ENCODE data around the gene PFDN5.
"Not testable (repeated sequence)": the region's sequence is repeated elsewhere in the genome, so short reads cannot be mapped to it uniquely, and the experiment has no call there.

PFDN5 gene

DNA sequence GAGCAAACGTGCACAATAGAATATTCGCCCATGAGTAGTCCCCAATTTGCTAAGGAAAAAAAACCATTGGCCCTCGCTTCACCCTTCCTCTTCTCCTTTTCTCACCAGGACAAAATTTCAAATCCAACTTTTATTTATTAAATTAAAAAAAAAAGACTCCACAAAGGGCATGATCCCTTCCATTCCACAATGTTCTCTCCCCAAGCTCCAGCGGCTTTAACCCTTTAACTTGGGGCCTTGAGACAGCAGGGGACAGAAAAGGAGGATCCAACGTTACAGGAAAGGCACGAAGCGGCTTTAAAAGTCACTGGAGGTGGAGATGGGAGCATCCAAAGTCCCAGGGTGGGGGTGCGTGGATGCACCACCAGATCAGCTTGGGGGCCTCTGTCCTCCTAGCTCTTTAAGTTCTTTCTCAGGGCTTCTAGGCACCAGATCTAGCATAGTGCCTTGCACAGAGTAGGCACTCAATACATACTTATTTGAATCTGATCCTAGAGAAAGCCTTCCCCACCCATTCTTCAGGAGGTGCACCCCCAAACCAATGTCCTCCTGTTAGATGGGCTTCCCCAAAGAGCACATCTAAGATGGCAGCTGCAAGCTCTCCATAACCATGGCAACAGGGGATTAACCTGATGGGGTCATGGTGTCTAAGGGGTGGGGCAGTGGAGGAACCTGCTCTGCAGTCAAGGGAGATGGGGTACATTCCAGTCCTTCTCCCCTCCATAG is 31.3 kb downstream of the PFDN5 start:
- no peak for DNase-seq

DNA sequence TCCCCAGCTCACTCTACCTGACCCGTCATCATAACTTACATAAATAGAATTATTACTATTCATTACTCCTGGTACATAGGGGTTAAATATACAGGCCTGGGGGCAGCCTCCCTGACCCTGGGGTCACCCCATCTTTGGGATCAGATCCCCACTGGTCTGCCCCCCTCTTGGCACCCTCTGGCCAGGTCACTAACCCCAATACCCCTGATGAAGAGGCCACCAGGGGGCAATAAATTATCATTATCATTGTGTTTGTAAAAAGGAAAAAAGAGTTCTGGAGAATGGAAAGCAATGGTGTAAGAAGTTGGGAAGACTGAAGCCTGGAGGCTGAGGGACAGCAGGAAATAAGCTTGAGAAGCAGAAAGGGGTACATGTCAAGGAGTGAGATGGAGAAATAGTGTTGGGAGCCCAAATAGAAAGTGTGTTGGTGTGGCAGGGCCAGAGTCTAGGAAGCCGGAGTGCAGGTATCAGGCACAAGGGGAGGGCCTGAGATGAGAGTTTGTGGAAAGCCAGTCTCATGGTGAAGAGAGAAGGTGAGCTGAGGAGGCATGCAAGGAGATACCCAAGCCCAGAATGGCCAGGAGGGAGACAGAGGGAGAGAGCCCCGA is 32.2 kb downstream of the PFDN5 start:
- no peak for DNase-seq

DNA sequence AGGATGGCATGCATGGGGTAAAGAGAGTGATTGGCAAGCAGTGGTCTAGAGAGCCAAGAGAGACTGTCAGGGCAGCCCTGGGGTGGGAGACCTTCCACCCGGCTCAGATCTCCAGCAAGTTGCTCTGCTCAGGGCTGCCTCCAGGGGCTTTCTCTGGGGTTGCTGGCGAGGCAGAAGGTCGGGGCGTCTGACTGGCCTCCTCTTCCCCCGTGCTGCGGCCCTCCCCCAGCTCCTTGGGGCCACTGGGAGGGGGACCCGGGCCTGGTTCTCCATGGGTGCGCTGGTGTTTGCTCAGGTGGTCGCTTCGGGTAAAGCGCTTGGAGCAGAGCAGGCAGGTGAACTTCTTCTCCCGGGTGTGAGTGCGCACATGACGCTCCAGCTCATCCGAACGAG is 32.7 kb downstream of the PFDN5 start:
- DNase-seq: no peak

DNA sequence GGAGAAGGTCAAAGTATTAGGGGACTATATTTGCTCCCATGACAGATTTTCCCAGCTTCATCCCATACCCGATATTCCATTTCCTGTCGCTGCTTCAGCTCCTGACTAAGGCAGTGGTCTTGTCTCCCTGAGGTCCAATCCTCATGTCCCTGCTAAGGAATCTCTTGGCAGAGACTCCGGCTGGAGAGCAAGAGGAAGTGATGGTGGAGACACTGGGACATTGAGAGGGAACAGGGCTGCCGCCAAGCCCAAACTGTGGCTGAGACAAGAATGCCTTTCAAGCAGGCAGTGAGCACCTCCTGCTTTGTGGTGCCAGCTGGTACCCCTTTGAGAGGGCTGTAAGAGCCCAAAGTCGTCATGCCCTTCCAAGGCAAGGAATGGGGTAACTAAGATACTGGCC is 35.3 kb downstream of the PFDN5 start:
- DNase-seq: no peak

DNA sequence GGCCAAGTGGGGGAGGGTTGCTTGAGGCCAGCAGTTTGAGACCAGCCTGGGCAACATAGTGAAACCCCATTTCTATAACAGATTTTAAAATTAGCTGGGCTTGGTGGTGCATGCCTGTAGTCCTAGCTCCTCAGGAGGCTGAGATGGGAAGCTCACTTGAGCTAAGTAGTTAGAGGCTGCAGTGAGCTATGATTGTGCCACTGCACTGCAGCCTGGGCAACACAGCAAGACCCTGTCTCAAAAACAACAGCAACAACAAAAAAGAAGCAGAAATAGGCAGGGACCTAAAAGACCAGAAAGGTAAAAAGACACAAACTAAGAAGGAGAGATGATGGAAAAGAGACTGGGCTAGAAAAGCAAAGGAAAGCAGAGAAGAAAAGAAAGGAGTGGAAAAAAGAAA is 37.0 kb downstream of the PFDN5 start:
- not testable (repeated sequence) for DNase-seq

DNA sequence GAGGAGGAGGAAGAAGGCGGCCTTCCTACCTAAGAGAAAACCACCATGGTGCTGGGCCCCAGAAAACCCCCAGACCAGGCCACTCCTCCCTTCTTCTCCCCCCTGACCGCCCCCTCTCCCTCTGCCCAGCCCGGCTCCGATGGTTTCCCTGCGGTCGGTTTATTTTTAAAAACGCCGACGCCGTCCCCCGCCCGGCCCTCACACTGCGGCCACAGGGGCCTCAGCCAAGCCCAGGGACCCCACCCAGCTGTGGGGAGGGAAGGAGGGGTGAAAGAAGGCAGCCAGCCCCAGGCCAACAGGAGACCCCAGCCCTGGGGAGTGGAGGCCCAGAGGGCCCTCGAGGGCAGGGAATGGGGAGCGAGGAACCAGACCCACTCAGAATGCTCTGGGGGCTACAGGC is 37.4 kb downstream of the PFDN5 start:
- DNase-seq: no peak

DNA sequence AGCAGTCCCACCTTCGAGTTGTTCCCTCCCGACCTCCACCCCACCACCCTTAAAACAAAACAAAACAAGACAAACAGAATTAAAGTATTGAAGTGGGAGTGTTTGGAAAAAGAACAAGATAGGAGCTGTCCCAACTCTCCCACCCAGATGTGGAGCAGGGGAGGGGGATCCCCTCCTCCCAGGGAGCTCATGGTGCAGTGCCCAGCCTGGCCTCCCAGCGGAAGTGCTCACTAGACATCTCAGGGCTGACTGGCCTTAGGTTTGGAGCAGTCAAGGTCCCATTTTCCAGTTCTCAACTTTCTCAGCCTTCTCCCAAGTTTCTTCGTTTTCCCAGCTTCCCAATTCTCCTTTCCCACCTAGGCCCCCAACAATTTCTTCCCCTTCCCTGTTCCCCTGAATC is 37.9 kb downstream of the PFDN5 start:
- no peak for DNase-seq

DNA sequence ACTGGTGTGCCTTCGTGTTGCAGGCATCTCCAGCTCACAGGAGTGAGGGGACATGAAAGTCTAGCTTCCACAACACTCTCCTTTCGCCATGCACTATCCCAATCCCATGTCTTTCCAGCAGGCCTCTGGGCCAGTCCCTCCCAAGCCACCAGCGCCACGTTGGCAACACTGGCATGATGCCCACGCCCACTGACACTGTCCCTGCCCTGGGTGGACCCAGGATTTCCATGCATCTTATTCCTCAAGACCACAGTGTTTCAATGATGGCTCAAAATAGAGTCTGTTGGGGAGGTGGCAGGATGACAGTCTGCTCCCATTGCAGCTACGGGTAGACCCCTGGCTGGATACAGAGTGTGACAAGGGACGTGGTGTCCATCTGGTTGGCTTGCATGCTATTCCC is 38.5 kb downstream of the PFDN5 start:
- DNase-seq: no peak

DNA sequence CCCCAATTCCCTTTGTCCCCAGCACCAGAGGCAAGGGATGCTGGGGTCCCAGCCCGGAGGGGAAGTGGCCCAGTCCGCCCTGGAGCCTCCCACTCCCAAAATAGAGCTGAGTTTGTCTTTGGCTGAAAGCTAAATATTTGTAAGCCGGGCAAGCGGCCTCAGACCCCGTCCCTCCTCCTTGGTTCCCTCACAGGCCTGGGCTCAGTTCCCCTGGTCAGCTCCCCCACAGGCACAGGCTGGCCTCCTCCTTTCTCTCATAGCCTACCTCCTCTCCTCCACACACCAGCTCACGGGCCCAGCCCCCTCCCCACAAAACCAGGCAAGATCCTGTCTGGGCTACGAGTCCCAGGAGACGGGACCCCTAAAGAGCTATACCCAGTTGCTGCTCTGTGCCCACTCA is 39.5 kb downstream of the PFDN5 start:
- no peak for DNase-seq

DNA sequence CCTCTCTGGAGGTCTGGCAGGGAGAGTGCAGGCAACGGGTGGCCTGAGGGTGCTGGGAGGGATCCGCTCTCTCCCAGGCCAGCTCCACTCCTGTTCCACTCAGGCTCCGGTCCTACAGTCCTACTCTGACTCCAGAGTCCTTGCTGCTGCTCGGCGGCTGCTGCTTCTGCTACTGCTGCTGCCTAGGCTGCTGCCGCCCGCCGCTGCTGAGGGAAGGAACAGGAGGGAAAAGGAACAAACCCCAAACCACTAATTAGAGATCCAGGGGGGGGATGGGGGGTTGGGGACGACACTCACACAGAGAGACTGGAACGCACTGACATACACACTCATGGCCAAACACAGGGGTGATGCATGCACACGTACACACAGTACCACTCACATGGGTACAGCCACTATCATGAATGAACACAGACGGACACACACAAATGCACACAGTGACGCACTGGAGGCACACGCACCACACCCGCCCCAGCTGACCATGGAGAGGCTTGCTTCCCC is 40.9 kb downstream of the PFDN5 start, which contains the start of gene SP7:
TSS of gene SP7 (minus strand) at position 174 of the 501 bp plus-strand sequence. CDS start 708 bp downstream, outside the sequence.
- no peak for DNase-seq

DNA sequence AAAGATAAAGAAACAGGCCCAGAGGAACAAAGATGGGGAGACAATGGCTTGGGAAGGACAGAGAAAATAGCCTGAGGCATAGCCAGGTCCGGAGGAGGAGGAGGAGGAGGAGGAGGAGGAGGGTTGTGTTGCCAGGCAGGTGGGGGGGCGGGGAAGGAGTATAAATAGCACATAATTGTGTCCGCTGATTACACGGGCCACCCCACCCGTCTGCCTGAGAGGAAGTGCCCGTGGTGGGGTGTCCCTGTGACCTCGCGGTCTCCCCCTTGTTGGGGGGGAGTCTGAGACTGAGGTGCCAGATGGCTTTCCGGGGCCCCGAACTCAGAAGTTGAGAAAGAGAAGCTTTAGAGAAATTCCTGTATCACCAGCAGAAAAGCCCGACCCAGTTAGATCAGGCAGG is 42.7 kb downstream of the PFDN5 start:
- DNase-seq: no peak

DNA sequence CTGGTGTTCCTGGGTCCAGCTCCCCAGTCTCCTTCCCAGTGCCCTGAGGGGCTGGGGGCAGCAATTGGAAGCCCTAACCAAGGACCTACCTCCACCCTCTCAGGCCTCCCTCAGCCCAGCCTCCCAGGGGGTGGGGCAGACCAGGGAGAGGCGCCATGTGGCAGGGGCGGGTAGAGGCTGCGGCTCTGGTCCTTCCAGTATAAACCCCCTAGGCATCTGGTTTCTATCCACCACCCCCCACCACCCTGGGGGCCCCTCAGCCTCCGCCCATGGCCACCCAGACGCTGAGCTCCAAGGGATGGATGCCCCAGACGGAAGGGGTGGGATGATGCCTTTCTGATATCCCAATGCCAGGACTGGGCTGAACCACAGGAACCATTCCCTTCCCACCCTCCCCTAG is 43.6 kb downstream of the PFDN5 start:
- no peak for DNase-seq

DNA sequence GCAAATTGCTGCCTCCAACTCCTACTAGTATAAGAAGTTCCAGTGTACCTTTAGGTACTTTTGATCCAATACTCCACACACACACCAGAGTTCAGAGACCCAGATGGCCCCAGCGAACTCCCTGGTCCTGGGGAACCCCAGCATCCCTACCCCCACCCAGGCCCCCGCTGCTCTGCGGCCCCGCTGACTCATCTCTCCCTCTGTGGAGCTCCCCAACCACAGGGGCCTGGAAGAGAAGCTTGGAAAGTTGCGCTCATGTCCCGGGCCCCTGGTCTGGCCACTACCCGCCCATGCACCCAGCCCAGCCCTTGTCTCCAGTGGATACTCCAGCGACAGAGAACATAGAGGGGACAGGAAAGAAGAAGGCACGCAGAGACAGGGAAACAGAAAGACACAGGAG is 45.1 kb downstream of the PFDN5 start:
- no peak for DNase-seq

DNA sequence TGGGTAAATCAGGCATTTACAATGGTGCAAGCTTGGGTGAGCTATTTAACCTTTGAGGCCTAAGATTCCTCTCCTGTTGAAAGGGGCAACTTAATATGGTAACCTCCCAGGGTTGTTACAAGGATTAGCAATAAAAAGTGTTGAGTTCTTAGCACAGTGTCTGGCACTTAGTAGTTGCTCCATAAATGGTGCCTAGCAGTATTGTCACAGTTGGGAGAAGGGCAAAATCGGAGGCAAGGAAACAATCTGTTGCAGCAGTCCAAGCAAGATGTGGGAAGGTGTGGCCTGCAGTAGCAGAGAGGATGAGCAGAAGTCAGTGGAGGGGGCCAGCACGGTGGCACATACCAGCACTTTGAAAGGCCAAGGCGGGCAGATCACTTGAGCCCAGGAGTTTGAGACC is 48.1 kb downstream of the PFDN5 start:
- DNase-seq: no peak

DNA sequence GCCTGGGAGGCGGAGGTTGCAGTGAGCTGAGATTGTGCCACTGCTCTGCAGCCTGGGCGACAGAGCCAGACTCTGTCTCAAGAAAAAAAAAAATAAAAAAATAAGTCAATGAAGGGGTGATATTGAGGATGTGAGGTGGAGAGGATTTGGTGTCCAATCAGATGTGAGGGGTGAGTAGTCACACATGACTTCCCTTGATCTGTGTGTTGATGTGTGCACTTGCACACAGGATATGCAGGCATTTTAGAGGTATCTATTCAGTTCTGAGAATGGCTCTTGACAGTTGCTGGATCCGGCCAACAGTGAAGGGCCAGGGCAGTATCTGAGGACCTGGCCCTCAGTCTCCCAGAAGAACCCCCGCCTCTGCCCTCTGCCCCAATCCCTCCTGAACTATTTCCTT is 48.6 kb downstream of the PFDN5 start:
- DNase-seq: no peak

DNA sequence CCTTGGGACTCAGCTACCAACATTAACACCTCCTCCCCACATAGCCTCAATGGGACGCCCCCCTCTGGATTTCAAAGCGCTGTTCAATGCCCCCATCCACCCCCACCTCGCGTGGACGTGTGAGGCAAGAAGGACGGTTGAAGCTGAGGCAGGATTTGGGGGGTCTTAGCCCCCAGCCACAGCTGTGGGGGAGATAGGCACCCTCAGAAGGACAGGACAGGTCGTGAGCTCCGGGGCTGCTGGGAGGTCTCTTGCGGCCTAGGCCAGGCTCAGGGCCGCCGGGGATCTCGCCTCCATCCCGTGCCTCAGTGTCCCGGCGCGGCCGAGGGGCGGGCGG is 49.1 kb downstream of the PFDN5 start:
- DNase-seq: peak in 2 of 58 donors; percentile 10 to 36

DNA sequence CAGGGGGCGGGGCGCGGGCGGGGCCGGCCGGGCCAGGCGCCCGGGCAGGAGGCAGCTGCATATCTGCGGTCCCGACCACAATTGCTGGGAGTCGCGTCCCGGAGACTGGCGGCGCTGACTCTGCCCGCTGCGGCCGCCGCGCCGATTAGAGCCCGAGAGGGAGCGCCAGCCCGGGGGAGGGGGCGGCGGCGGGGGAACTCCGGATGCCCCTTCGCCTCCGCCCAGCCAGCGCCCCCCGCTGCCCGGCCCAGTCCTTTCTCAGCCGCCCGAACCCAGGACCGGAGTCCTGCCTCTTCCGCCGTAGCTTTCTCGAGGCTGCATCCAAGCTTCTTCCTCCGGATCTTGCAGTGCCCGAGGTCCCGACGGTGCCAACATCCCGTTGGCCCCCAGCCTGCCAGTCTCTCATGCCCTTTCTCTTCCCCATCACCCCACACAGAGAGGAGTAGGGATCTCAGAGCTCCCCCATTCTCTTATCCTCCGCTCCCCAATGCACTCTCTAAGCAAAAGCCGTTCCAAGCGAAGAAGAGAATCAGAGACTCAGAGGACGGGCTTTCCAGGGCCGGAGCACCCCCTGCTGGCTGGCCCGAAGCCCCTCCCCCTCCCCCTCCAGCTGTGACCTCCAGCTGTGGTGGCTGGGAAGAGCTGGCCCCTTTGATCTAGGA is 49.6 kb downstream of the PFDN5 start:
- peak in 55 of 58 donors; percentile 23 to 87 (median 71) for DNase-seq

DNA sequence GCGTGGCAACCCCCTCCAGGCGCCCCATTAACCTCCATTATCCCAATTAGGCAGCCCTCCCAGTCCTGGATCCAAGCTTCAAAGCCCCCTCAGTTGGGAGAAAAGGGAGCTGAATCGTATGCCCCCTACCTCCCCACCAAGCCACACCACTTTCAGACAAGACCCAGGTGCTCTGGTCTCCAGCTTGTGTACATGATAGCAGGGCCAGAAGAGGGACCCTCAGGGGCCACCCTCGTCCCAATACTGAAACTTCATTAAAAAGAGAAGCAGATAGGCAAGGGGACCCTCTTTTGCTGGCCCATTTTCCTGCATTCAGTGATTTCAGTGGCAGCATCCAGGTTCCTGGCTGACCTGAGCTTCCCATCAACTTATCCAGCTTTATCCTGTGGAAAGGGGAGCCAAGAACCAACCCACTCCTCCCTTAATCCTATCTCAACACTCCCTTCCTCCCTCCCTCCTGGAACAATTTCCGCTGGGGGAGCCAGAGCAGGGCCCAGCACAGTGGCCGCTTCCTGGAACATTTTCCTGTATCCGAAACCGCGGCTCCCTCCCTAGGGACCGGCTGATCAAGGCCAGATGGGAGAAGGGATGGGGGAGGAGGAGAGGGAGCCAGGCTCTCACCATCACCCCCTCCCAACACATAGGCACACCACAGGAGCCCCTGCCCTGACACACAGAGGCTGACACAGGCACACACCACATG is 50.3 kb downstream of the PFDN5 start:
- DNase-seq: no peak

DNA sequence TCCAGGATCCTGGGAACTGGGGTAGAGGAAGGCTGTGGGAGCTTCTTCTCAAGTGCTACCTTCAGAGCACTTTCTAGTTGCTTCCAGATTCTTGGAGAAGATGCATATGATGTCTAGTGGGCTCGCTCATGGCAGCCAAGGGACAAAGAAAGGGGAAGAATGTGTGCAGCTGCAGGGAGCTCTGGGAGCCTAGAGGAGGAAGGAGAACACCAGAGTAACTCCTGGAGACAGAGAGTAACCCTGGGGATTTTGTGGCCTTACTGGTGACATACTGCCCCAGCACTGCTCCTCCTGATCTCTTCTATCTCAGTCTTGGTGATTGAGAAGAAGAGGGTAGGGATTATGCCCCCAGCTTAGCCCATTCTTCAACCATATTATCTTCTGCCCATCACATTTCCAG is 51.1 kb downstream of the PFDN5 start:
- DNase-seq: no peak

DNA sequence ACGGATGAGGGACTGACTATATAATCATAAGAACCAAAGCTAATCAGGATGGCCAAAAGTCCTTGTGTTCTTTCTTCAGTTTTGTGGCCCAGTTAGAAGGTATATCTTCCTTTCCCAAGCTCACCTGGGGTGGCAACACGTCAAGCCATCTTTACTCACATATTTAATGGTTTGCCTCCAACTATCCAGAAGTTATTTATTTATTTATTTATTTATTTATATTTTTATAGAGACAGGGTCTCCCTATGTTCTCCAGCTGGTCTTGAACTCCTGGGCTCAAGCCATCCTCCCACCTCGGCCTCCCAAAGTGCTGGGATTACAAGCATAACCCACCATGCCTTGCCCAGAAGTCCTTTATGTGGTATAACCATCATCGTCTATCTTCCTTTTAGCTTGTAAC is 52.6 kb downstream of the PFDN5 start:
- DNase-seq: no peak
